CD4-positive, CD25-positive, alpha-beta regulatory T cell (primary cell): Measurements from ENCODE around the gene SH2D1B. TPM values are rescaled to one million over a fixed set of nuclear protein-coding genes. Genes with fewer than 3 reads are reported as not detected.
A peak's percentile ranks its signal among the peaks of the same experiment; 100 is the strongest.

Source experiments
- ATAC-seq, 2 donors: fragments of 150-1000 bp; cut with Tn5 transposase; one replicate each; pipeline ENCODE4 v1.10.0; 2021; ENCODE audit warnings: low read depth in 2 of 2, moderate number of reproducible peaks in 2 of 2, moderate library complexity in 1 of 2
- DNase-seq, 3 donors: peaks; one replicate each; pipeline versions ENCODE4 v3.0.0 to v3.0.0-alpha.2; 2012 to 2022; ENCODE audit warnings: mixed read lengths in 1 of 3
- H3K27ac ChIP-seq: one replicate; pipeline ENCODE4 v1.7.0; 2013; ENCODE audit warnings: mild to moderate bottlenecking, low read length; ENCODE audit not compliant: insufficient read depth, poor library complexity, severe bottlenecking
- H3K27me3 ChIP-seq: one replicate; pipeline ENCODE4 v1.7.0; 2013; ENCODE audit warnings: low read length; ENCODE audit not compliant: control insufficient read depth, insufficient read depth
- H3K36me3 ChIP-seq: one replicate; pipeline ENCODE4 v1.7.0; 2013; ENCODE audit warnings: mild to moderate bottlenecking, low read length, moderate library complexity; ENCODE audit not compliant: control insufficient read depth, insufficient read depth
- H3K4me1 ChIP-seq: 2 replicates; pipeline ENCODE4 v1.7.0; 2013; ENCODE audit warnings: mild to moderate bottlenecking, low read length; ENCODE audit not compliant: insufficient read depth, control insufficient read depth, poor library complexity, severe bottlenecking
- H3K4me3 ChIP-seq: one replicate; pipeline ENCODE4 v1.7.0; 2013; ENCODE audit warnings: low read depth, mild to moderate bottlenecking, low read length, moderate library complexity
- H3K9me3 ChIP-seq, 2 experiments: 1 replicate in 1 of 2; 2 replicates in 1 of 2; pipeline ENCODE4 v1.7.0; 2013; ENCODE audit warnings: low read length in 2 of 2, mild to moderate bottlenecking in 1 of 2, moderate library complexity in 1 of 2; ENCODE audit not compliant: control insufficient read depth in 2 of 2
- H3K27ac Mint-ChIP-seq, 3 donors: one replicate each; pipeline ENCODE4 v1.8.0; 2020 to 2022; ENCODE audit warnings: mild to moderate bottlenecking in 3 of 3, mixed read lengths in 3 of 3, moderate library complexity in 2 of 3
- H3K27me3 Mint-ChIP-seq: one replicate; pipeline ENCODE4 v1.8.0; 2022; ENCODE audit warnings: mild to moderate bottlenecking, mixed read lengths
- H3K36me3 Mint-ChIP-seq: one replicate; pipeline ENCODE4 v1.8.0; 2020; ENCODE audit warnings: mixed read lengths
- H3K4me1 Mint-ChIP-seq, 4 donors: one replicate each; pipeline ENCODE4 v1.8.0; 2020 to 2022; ENCODE audit warnings: mixed read lengths in 4 of 4, mild to moderate bottlenecking in 1 of 4
- H3K4me3 Mint-ChIP-seq, 4 donors: one replicate each; pipeline ENCODE4 v1.8.0; 2020 to 2022; ENCODE audit warnings: mild to moderate bottlenecking in 4 of 4, mixed read lengths in 4 of 4, moderate library complexity in 3 of 4
- H3K9me3 Mint-ChIP-seq, 7 donors: one replicate each; pipeline ENCODE4 v1.8.0; 2020 to 2022; ENCODE audit warnings: mixed read lengths in 7 of 7, mild to moderate bottlenecking in 3 of 7, moderate library complexity in 2 of 7
- polyA plus RNA-seq, 4 donors: library from polyadenylated mRNA; unstranded; fragments of 300-500 nt; fragmentation: Illumina TruSeq; gene quantifications; one replicate each; pipeline ENCODE4 v1.2.3, GENCODE V29; 2021
- total RNA-seq: library from RNA; stranded (reverse); gene quantifications from one replicate; pipeline ENCODE4 v1.2.3, GENCODE V29; 2022

The SH2D1B gene
- total and polyA plus RNA-seq, 5 donors from 2014 or later, result 0.12 to 0.37 (median 0.19) TPM; not detected in 2

- Mint-ChIP-seq H3K36me3 (no peaks in the 10 kb centered on the region), H3K9me3 (no peaks in the 10 kb centered on the region)
- no peak overlapping the region for H3K4me3 ChIP-seq
These were observed 46.5 kb downstream of the SH2D1B start for GRCh38 chr1:162365284-162366020.

GRCh38 chr1:162364498-162364897 is 47.4 kb downstream of the SH2D1B start:
- no peaks in the 10 kb centered on the region for H3K4me1 ChIP-seq
- H3K27ac Mint-ChIP-seq, result no peak overlapping the region
- no peaks in the 10 kb centered on the region for H3K9me3 Mint-ChIP-seq
- H3K36me3 Mint-ChIP-seq, result no peaks in the 10 kb centered on the region
- no peaks in the 10 kb centered on the region for H3K27me3 ChIP-seq
- no peaks in the 10 kb centered on the region for H3K4me1 Mint-ChIP-seq
- ATAC-seq, result no peak
- no peak overlapping the region for H3K27ac ChIP-seq
- H3K27me3 Mint-ChIP-seq, result peaks cover 9% of the 10 kb centered on the region
- H3K4me3 ChIP-seq, result no peak overlapping the region
- no peak for DNase-seq
- no peak overlapping the region for H3K4me3 Mint-ChIP-seq
- no peaks in the 10 kb centered on the region for H3K9me3 ChIP-seq
- H3K36me3 ChIP-seq, result no peaks in the 10 kb centered on the region

More at GRCh38 chr1:162365284-162366020, 46.5 kb downstream of the SH2D1B start:
- H3K27me3 ChIP-seq, result peaks cover 2% of the 10 kb centered on the region
- H3K36me3 ChIP-seq, result no peaks in the 10 kb centered on the region
- no peaks in the 10 kb centered on the region for H3K9me3 ChIP-seq
- H3K4me3 Mint-ChIP-seq, result no peak overlapping the region
- DNase-seq, result no peak
- ATAC-seq, result no peak
- H3K27ac ChIP-seq, result no peak overlapping the region
- H3K4me1 Mint-ChIP-seq, result no peaks in the 10 kb centered on the region
- H3K4me1 ChIP-seq, result no peaks in the 10 kb centered on the region
- H3K27me3 Mint-ChIP-seq, result peaks cover 9% of the 10 kb centered on the region
- no peak overlapping the region for H3K27ac Mint-ChIP-seq

GRCh38 chr1:162363823-162364222 is 48.1 kb downstream of the SH2D1B start:
- H3K36me3 ChIP-seq, result no peaks in the 10 kb centered on the region
- no peaks in the 10 kb centered on the region for H3K4me1 ChIP-seq
- Mint-ChIP-seq H3K27ac (no peak overlapping the region), H3K27me3 (peaks cover 9% of the 10 kb centered on the region), H3K36me3 (no peaks in the 10 kb centered on the region), H3K4me3 (no peak overlapping the region), H3K4me1 (no peaks in the 10 kb centered on the region), H3K9me3 (no peaks in the 10 kb centered on the region)
- H3K27me3 ChIP-seq, result no peaks in the 10 kb centered on the region
- no peak for DNase-seq
- no peak overlapping the region for H3K27ac ChIP-seq
- no peaks in the 10 kb centered on the region for H3K9me3 ChIP-seq
- no peak for ATAC-seq
- no peak overlapping the region for H3K4me3 ChIP-seq

GRCh38 chr1:162361349-162361748 is 50.6 kb downstream of the SH2D1B start:
- no peak overlapping the region for H3K27ac ChIP-seq
- no peaks in the 10 kb centered on the region for H3K4me1 Mint-ChIP-seq
- H3K27me3 Mint-ChIP-seq, result peaks cover 13% of the 10 kb centered on the region
- no peaks in the 10 kb centered on the region for H3K27me3 ChIP-seq
- no peak for DNase-seq
- H3K9me3 Mint-ChIP-seq, result no peaks in the 10 kb centered on the region
- H3K4me1 ChIP-seq, result no peaks in the 10 kb centered on the region
- no peak overlapping the region for H3K4me3 Mint-ChIP-seq
- no peak for ATAC-seq
- no peak overlapping the region for H3K4me3 ChIP-seq
- H3K36me3 ChIP-seq, result no peaks in the 10 kb centered on the region
- H3K27ac Mint-ChIP-seq, result no peak overlapping the region
- no peaks in the 10 kb centered on the region for H3K36me3 Mint-ChIP-seq
- no peaks in the 10 kb centered on the region for H3K9me3 ChIP-seq

GRCh38 chr1:162360874-162361260 is 51.1 kb downstream of the SH2D1B start:
- H3K27me3 ChIP-seq, result no peaks in the 10 kb centered on the region
- Mint-ChIP-seq H3K9me3 (no peaks in the 10 kb centered on the region), H3K4me1 (no peaks in the 10 kb centered on the region), H3K4me3 (no peak overlapping the region), H3K36me3 (no peaks in the 10 kb centered on the region), H3K27me3 (peaks cover 13% of the 10 kb centered on the region), H3K27ac (no peak overlapping the region)
- no peak overlapping the region for H3K27ac ChIP-seq
- no peaks in the 10 kb centered on the region for H3K4me1 ChIP-seq
- ATAC-seq (no peak), DNase-seq (no peak)
- H3K36me3 ChIP-seq, result no peaks in the 10 kb centered on the region
- no peak overlapping the region for H3K4me3 ChIP-seq
- H3K9me3 ChIP-seq, result no peaks in the 10 kb centered on the region

- H3K4me1 Mint-ChIP-seq, result no peaks in the 10 kb centered on the region
- no peaks in the 10 kb centered on the region for H3K27me3 ChIP-seq
- ATAC-seq (no peak), DNase-seq (no peak)
- no peaks in the 10 kb centered on the region for H3K36me3 ChIP-seq
- H3K4me3 ChIP-seq, result no peak overlapping the region
- H3K36me3 Mint-ChIP-seq, result no peaks in the 10 kb centered on the region
- no peaks in the 10 kb centered on the region for H3K9me3 ChIP-seq
- no peaks in the 10 kb centered on the region for H3K9me3 Mint-ChIP-seq
- no peaks in the 10 kb centered on the region for H3K4me1 ChIP-seq
- H3K4me3 Mint-ChIP-seq, result no peak overlapping the region
- H3K27ac Mint-ChIP-seq, result peak overlapping the region in 1 of 3 donors; percentile 35
- H3K27me3 Mint-ChIP-seq, result peaks cover 17% of the 10 kb centered on the region
- no peak overlapping the region for H3K27ac ChIP-seq
These were observed 51.6 kb downstream of the SH2D1B start for GRCh38 chr1:162360237-162360873.

- Mint-ChIP-seq H3K27me3 (peaks cover 17% of the 10 kb centered on the region), H3K36me3 (no peaks in the 10 kb centered on the region), H3K9me3 (no peaks in the 10 kb centered on the region), H3K4me1 (no peaks in the 10 kb centered on the region), H3K4me3 (no peak overlapping the region), H3K27ac (peak overlapping the region in 1 of 3 donors; percentile 35)
- no peaks in the 10 kb centered on the region for H3K27me3 ChIP-seq
- H3K4me1 ChIP-seq, result no peaks in the 10 kb centered on the region
- H3K27ac ChIP-seq, result no peak overlapping the region
- ATAC-seq (no peak), DNase-seq (no peak)
- H3K9me3 ChIP-seq, result no peaks in the 10 kb centered on the region
- H3K36me3 ChIP-seq, result no peaks in the 10 kb centered on the region
- H3K4me3 ChIP-seq, result no peak overlapping the region
These were observed 52.3 kb downstream of the SH2D1B start for GRCh38 chr1:162359523-162360236.
